Natural killer cell (primary cell): ENCODE results near the gene CDK4. TPM values are rescaled to one million over a fixed set of nuclear protein-coding genes. Genes with fewer than 3 reads are reported as not detected.

Experiments used
- ATAC-seq, 3 donors: fragments of 150-1000 bp in 2 of 3; fragments of 200-7000 bp in 1 of 3; cut with Tn5 transposase; 1 replicate in 1 of 3; 2 replicates in 2 of 3; pipeline ENCODE4 v1.10.0; 2021; ENCODE audit warnings: mild to moderate bottlenecking in 2 of 3, moderate library complexity in 2 of 3
- DNase-seq, 2 donors: peaks; one replicate each; pipeline versions ENCODE4 v3.0.0 to v3.0.0-alpha.2; 2013 to 2021; ENCODE audit warnings: mixed read lengths in 1 of 2
- H3K27ac ChIP-seq: one replicate; pipeline ENCODE4 v1.5.1; 2013; ENCODE audit warnings: mild to moderate bottlenecking, low read length
- H3K27me3 ChIP-seq: one replicate; pipeline ENCODE4 v1.6.1; 2013; ENCODE audit warnings: low read length; ENCODE audit not compliant: control insufficient read depth, insufficient read depth
- H3K36me3 ChIP-seq: one replicate; pipeline ENCODE4 v1.6.1; 2013; ENCODE audit warnings: low read length; ENCODE audit not compliant: control insufficient read depth, insufficient read depth
- H3K4me1 ChIP-seq: one replicate; pipeline ENCODE4 v1.6.1; 2013; ENCODE audit warnings: low read length; ENCODE audit not compliant: control insufficient read depth, insufficient read depth
- H3K4me3 ChIP-seq: one replicate; pipeline ENCODE4 v1.5.1; 2013; ENCODE audit warnings: low read length
- H3K9me3 ChIP-seq: one replicate; pipeline ENCODE4 v1.6.1; 2013; ENCODE audit warnings: low read length; ENCODE audit not compliant: control insufficient read depth, insufficient read depth
- H3K27ac Mint-ChIP-seq, 2 donors: one replicate each; pipeline ENCODE4 v1.8.0; 2022; ENCODE audit warnings: mild to moderate bottlenecking in 2 of 2, mixed read lengths in 2 of 2, moderate library complexity in 1 of 2
- H3K27me3 Mint-ChIP-seq, 2 donors: one replicate each; pipeline ENCODE4 v1.8.0; 2022; ENCODE audit warnings: low read depth in 2 of 2, mixed read lengths in 2 of 2
- H3K36me3 Mint-ChIP-seq: one replicate; pipeline ENCODE4 v1.8.0; 2022; ENCODE audit warnings: mixed read lengths
- H3K4me1 Mint-ChIP-seq, 2 donors: one replicate each; pipeline ENCODE4 v1.8.0; 2022; ENCODE audit warnings: mixed read lengths in 2 of 2
- H3K4me3 Mint-ChIP-seq: one replicate; pipeline ENCODE4 v1.8.0; 2022; ENCODE audit warnings: mild to moderate bottlenecking, moderate library complexity, mixed read lengths
- H3K9me3 Mint-ChIP-seq, 2 donors: one replicate each; pipeline ENCODE4 v1.8.0; 2022; ENCODE audit warnings: mixed read lengths in 2 of 2
- CTCF ChIP-seq: fragments of 200-600 bp; IDR thresholded peaks from one replicate; pipeline ENCODE4 v1.8.0; 2022; ENCODE audit warnings: antibody characterized with exemption
- WGBS: methylation state at CpG from one replicate; pipeline ENCODE4 v1.1.7; 2013; ENCODE audit warnings: missing lambda C conversion rate; ENCODE audit not compliant: insufficient coverage; 5-methylcytosine and 5-hydroxymethylcytosine counted together
- intact Hi-C: fragments of 100-400 bp; cut with micrococcal nuclease; formaldehyde crosslinking; loops from one replicate; pipeline ENCODE4 v1.14.2; 2022
- total RNA-seq, 4 donors: library from RNA; stranded (reverse); fragments of 120-200 nt in 1 of 4; gene quantifications; one replicate each; pipeline versions ENCODE4 v1.2.3 to v1.2.4, GENCODE V29; 2013 to 2022

CDK4 gene
- total RNA-seq, 3 donors from 2014 or later (not counting 1 experiment from before 2014, with no cell fraction given) = 30.7 to 39.5 (median 37.7) TPM

DNA sequence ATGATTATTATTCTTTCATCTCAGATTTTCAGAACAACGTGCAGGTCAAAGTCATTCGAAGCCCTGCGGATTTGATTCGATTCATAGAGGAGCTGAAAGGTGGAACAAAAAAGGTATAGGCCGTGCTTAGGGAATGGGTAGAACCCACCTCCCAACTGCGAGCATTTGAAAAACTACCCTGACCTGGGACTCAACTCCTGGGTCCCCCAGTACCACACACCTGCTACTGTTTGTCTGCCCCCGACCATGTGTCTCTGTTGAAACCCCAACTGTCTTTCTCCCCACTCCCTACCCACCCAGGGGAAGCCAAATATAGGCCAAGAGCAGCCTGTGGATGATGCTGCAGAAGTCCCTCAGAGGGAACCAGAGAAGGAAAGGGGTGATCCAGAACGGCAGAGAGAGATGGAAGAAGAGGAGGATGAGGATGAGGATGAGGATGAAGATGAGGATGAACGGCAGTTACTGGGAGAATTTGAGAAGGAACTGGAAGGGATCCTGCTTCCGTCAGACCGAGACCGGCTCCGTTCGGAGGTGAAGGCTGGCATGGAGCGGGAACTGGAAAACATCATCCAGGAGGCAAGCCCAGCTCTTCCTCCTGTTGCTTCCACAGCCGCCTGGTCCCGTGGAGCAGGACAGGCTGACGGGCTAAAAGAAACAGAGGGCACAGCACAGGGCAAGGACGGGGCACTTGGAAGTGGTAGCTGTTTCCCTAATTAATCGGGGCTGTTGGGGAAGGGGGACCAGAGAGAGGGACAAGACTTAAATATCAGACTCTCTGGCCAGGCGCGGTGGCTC lies 34.1 kb downstream of the CDK4 start:
- H3K36me3 ChIP-seq = peaks cover 69% of the 10 kb centered on the region

DNA sequence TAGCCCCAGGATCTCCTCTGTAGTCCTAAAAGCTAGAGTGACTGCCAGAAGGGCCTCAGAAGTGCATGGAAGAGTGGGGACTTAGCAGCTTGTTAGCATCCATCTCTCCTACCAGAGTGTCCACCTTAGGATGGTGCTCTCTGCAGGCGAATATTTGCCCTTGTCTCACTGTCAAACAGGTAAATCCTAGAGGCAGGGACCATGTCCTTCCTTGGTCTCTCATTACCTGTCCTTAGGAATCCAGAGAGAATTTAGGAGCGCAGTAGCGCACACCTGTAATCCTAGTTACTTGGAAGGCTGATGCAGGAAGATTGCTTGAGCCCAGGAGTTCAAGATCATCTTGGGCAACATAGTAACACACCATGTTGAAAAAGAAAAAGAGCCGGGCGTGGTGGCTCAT lies 35.0 kb downstream of the CDK4 start:
- DNase-seq (no peak), ATAC-seq (no peak)
- no peak overlapping the region for H3K27ac ChIP-seq
- intact Hi-C loops = no loop called here
- Mint-ChIP-seq H3K4me1 (peaks cover 6% of the 10 kb centered on the region in 2 donors), H3K27ac (no peak overlapping the region), H3K27me3 (no peaks in the 10 kb centered on the region), H3K4me3 (no peak overlapping the region), H3K36me3 (peaks cover 9% of the 10 kb centered on the region), H3K9me3 (no peaks in the 10 kb centered on the region)
- H3K9me3 ChIP-seq = no peaks in the 10 kb centered on the region
- no peaks in the 10 kb centered on the region for H3K27me3 ChIP-seq
- H3K4me1 ChIP-seq = no peaks in the 10 kb centered on the region
- TF ChIP-seq CTCF = no peak
- H3K36me3 ChIP-seq = peaks cover 77% of the 10 kb centered on the region
- H3K4me3 ChIP-seq = no peak overlapping the region
- WGBS = 98% methylated on average over 5 of the region's 5 CpGs

More for the DNA sequence above, 34.1 kb downstream of the CDK4 start:
- Mint-ChIP-seq H3K36me3 (peaks cover 9% of the 10 kb centered on the region), H3K9me3 (no peaks in the 10 kb centered on the region), H3K27ac (no peak overlapping the region), H3K27me3 (no peaks in the 10 kb centered on the region), H3K4me1 (peaks cover 6% of the 10 kb centered on the region in 2 donors), H3K4me3 (no peak overlapping the region)
- no peak for DNase-seq
- Histone ChIP-seq H3K27ac (no peak overlapping the region), H3K27me3 (no peaks in the 10 kb centered on the region), H3K9me3 (no peaks in the 10 kb centered on the region), H3K4me3 (no peak overlapping the region), H3K4me1 (no peaks in the 10 kb centered on the region)
- WGBS = 95% methylated on average over 22 of the region's 22 CpGs
- no peak for ATAC-seq
- no peak for TF ChIP-seq CTCF
- intact Hi-C loops = no loop called here

- WGBS = 99% methylated on average over 4 of the region's 4 CpGs
- no peak for ATAC-seq
- TF ChIP-seq CTCF = no peak
- intact Hi-C loops = no loop called here
- no peak for DNase-seq
- Mint-ChIP-seq H3K4me3 (no peak overlapping the region), H3K36me3 (peaks cover 9% of the 10 kb centered on the region), H3K9me3 (no peaks in the 10 kb centered on the region), H3K27ac (no peak overlapping the region), H3K4me1 (no peaks in the 10 kb centered on the region), H3K27me3 (no peaks in the 10 kb centered on the region)
- H3K27ac ChIP-seq = no peak overlapping the region
- no peaks in the 10 kb centered on the region for H3K27me3 ChIP-seq
- no peak overlapping the region for H3K4me3 ChIP-seq
- H3K9me3 ChIP-seq = no peaks in the 10 kb centered on the region
- H3K4me1 ChIP-seq = no peaks in the 10 kb centered on the region
- peaks cover 74% of the 10 kb centered on the region for H3K36me3 ChIP-seq
Observed at GRCh38 chr12:57716305-57716704, 35.8 kb downstream of the CDK4 start.

GRCh38 chr12:57715786-57716185 lies 36.3 kb downstream of the CDK4 start:
- H3K27ac Mint-ChIP-seq = no peak overlapping the region

More at GRCh38 chr12:57715786-57716185, 36.3 kb downstream of the CDK4 start:
- no peak for DNase-seq
- no peak for TF ChIP-seq CTCF
- no peak for ATAC-seq
- 94% methylated on average over 10 of the region's 12 CpGs for WGBS
- intact Hi-C loops = no loop called here
- no peaks in the 10 kb centered on the region for H3K4me1 ChIP-seq
- H3K4me3 ChIP-seq = no peak overlapping the region
- no peak overlapping the region for H3K27ac ChIP-seq
- no peaks in the 10 kb centered on the region for H3K27me3 ChIP-seq
- no peaks in the 10 kb centered on the region for H3K27me3 Mint-ChIP-seq
- no peaks in the 10 kb centered on the region for H3K9me3 Mint-ChIP-seq
- no peak overlapping the region for H3K4me3 Mint-ChIP-seq
- peaks cover 68% of the 10 kb centered on the region for H3K36me3 ChIP-seq
- no peaks in the 10 kb centered on the region for H3K9me3 ChIP-seq
- no peaks in the 10 kb centered on the region for H3K4me1 Mint-ChIP-seq
- H3K36me3 Mint-ChIP-seq = peaks cover 9% of the 10 kb centered on the region
